ENCODE results near the gene TNS1. TPM values are rescaled to one million over a fixed set of nuclear protein-coding genes. Genes with fewer than 3 reads are reported as not detected.

The TNS1 gene
- total and polyA plus RNA-seq, 4 donors: 46.9 to 64.5 (median 58.1) TPM

DNA sequence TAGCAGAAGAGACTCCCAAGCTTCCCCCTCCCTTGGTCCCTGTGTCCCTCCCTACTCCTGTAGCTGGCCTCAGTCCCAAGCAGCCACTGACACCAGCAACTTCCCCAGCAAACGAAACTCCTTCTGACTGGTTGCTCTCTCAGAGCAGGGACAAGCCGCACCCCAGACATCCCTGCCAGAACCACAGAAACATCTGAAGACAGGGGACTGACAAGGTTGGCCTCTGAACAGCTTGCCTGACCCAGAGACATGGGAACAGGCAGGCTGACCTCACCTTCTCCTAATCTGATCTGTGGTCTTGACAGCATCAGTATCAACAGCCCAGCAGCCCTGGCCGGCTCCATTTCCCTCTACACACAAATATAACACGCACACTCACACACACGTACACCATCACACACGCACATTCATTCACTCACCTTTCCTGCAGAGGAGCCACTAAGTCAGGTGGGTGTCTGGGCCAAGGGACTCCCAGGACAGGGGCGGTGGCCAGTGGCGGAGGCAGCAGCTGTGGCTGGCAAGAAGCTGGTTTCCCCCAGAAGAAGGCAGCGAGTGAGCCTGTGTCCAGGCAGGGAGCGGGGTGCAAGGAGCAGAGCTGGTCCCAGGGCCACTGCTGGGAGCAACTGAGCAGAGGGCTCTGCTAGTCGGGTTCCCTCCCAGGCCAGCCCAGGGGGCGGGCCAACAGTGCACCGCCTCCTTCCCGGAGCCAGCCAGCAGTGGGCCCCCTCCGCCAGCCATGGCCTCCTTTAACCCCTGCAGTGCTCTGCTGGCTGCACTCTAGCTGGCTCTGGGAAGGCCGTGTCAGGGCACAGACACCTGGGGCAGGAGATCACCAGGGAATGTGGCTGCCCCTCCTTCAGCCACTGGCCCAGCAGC, 59.1 kb downstream of the TNS1 start:
- Histone ChIP-seq H3K4me3 (ENCODE audit: low read depth, low read length) (peak overlapping the region; percentile 58), H3K27me3 (ENCODE audit: control insufficient read depth, insufficient read depth, low read length) (no peaks in the 10 kb centered on the region), H3K36me3 (ENCODE audit: control insufficient read depth, insufficient read depth, low read length) (peaks cover 22% of the 10 kb centered on the region), H3K9me3 (ENCODE audit: control insufficient read depth, insufficient read depth, low read length) (no peaks in the 10 kb centered on the region), H3K27ac (ENCODE audit: low read depth, low read length) (peak overlapping the region; percentile 74), H3K4me1 (ENCODE audit: control insufficient read depth, insufficient read depth, low read length) (peaks cover 89% of the 10 kb centered on the region)
- 29% methylated on average over 16 of the region's 16 CpGs for WGBS (ENCODE audit: insufficient coverage)
- peak in 4 of 6 donors; percentile 39 to 85 (median 61) for DNase-seq (ENCODE audit: low read depth in 4 of 6, low spot score in 6 of 6)

DNA sequence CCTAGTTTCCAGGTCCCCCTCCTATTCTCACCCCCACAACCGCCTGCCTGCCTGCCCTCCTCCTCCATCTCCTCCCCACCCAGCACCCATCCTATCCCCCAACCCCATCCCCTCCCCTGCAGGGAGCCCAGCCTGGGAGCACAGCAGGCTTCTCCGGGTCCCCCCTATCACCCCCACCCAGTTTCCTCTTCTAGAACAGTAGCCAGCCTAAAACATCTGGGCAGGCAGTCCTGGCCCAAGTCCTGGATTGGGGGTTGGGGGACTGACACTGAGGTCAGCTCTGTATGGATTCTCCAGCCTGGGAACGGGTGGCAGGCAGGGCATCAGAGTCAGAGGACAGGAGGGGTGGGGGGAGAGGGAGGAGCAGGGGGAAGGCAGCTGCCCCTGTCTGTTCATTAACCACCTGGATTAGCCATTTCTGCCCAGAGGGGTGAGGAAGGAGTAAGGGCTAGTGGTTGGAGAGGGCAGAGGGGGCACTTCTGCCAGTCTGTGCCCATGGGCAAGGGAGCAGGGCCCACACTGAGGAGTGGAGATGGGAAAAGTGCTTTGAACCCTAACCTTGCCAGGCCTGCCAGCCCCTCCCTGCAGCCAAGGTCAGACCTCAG, 60.0 kb downstream of the TNS1 start:
- 29% methylated on average over 2 of the region's 3 CpGs for WGBS (ENCODE audit: insufficient coverage)
- Histone ChIP-seq H3K4me3 (ENCODE audit: low read depth, low read length) (peak overlapping the region; percentile 58), H3K9me3 (ENCODE audit: control insufficient read depth, insufficient read depth, low read length) (no peaks in the 10 kb centered on the region), H3K27ac (ENCODE audit: low read depth, low read length) (peak overlapping the region; percentile 74), H3K27me3 (ENCODE audit: control insufficient read depth, insufficient read depth, low read length) (no peaks in the 10 kb centered on the region), H3K36me3 (ENCODE audit: control insufficient read depth, insufficient read depth, low read length) (peaks cover 22% of the 10 kb centered on the region), H3K4me1 (ENCODE audit: control insufficient read depth, insufficient read depth, low read length) (peaks cover 89% of the 10 kb centered on the region)
- no peak for DNase-seq (ENCODE audit: low read depth in 4 of 6, low spot score in 6 of 6)

DNA sequence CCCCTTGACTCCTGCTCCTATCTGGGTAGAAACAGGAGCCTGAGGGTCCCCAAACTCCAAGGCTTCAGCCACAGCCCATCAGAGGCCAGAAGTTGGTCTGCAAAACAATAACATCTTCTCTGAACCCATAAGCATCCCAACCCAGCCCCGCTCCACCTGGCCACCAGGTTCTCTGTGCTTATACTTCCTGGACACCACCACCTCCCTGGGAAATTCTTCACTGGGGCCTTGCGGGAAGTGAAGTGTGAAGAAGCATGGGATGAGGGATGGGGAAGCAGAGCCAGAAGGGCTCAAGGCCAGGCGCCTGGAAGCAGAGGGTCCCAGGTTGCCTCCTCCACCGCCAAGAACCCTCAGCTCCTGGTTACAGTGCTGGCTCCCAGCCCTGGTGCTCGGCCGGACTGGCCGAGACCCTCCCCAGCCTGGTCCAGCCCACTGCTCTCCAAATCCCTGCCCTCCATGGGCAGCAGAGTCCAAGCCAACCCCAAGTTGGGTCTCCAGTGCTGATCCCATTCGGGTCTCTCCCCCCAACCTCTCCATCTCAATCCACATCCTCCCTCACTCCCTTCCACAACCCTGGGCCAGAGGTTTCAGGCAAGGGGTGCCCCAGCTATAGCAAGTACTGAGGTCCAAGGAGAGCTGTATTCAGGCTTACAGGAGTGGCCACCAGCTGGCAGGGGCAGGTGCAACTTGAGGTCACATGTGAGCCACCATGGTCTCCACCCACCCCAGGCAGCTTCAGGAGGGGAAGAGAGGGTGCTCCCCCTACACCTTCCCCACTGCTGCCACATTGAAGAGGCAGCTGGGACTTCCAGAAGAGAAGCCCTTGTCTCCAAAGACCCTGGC, 60.7 kb downstream of the TNS1 start:
- WGBS (ENCODE audit: insufficient coverage): 65% methylated on average over 7 of the region's 8 CpGs

DNA sequence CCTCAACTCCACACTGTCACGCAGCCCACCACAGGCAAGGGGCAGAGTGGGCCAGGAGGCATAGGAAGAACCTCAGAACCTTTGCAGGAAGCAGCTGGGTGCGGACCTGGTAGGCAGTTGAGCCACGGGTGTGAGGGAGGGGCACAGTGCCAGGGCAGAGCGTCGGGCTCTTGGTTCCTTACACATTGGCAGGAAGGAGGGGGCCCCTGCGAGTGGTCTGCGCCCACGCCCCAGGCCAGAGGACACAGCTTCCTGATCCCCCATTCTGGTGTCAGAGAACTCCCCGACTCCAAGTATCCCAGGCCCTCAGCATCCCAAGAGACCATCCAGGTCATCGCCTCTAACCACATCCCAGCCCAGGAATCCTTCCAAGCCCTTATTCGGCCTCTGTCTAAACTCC, 61.5 kb downstream of the TNS1 start:
- H3K36me3 ChIP-seq (ENCODE audit: control insufficient read depth, insufficient read depth, low read length): peaks cover 27% of the 10 kb centered on the region
- H3K4me3 ChIP-seq (ENCODE audit: low read depth, low read length): peak overlapping the region; percentile 58
- 80% methylated on average over 10 of the region's 11 CpGs for WGBS (ENCODE audit: insufficient coverage)
- no peak overlapping the region for H3K27ac ChIP-seq (ENCODE audit: low read depth, low read length)
- no peaks in the 10 kb centered on the region for H3K9me3 ChIP-seq (ENCODE audit: control insufficient read depth, insufficient read depth, low read length)
- H3K4me1 ChIP-seq (ENCODE audit: control insufficient read depth, insufficient read depth, low read length): peaks cover 87% of the 10 kb centered on the region
- H3K27me3 ChIP-seq (ENCODE audit: control insufficient read depth, insufficient read depth, low read length): no peaks in the 10 kb centered on the region
- DNase-seq (ENCODE audit: low read depth in 4 of 6, low spot score in 6 of 6): no peak

More for the DNA sequence above, 60.7 kb downstream of the TNS1 start:
- no peak for DNase-seq (ENCODE audit: low read depth in 4 of 6, low spot score in 6 of 6)
- Histone ChIP-seq H3K9me3 (ENCODE audit: control insufficient read depth, insufficient read depth, low read length) (no peaks in the 10 kb centered on the region), H3K27ac (ENCODE audit: low read depth, low read length) (no peak overlapping the region), H3K4me1 (ENCODE audit: control insufficient read depth, insufficient read depth, low read length) (peaks cover 89% of the 10 kb centered on the region), H3K27me3 (ENCODE audit: control insufficient read depth, insufficient read depth, low read length) (no peaks in the 10 kb centered on the region), H3K36me3 (ENCODE audit: control insufficient read depth, insufficient read depth, low read length) (peaks cover 26% of the 10 kb centered on the region), H3K4me3 (ENCODE audit: low read depth, low read length) (peak overlapping the region; percentile 58)

DNA sequence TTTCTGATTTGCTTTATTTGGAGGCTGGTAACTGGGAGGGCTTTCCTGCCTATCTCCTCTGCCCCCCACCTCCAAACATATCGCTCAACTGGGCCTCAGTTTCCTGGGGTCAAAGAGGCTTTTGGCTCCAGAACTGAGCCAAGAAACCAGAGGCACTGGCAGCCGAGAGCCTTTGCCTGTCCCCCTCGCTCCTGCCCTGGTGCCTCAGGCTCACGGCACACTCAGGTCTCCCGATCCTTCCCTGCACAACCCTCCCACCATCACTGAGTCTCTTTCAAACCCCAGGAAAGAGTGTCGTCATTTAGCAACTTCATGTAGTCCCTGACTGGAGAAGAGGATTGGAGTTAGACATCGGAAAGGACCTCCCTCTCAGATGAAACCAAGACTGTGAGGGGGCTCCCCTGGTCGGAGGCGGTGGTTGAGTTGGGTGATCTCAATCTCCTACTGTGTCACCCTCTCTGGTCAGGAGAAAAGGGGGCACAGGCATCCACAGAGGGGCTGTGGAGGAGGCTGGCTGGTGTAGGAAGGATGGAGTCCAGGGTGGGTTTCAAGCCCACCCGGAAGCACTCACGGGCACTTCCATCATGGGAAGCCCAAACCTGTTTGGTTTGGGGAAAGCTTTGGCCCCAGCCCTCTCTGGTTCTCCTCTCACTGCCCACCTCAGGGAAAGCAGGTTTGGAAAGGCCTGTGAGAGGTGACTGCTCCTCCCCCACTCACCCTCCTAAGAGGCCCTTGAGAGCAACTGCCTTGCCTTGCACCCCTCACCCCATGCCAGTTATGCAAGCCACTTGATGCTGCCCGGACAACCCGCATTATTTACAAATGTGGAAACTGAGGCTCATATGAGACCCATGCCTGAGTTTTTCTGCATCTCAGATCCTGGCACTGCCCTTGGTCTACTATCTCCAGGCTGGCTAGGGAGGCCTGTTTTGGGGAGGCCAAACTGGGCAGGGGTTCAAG, 62.3 kb downstream of the TNS1 start:
- H3K4me1 ChIP-seq (ENCODE audit: control insufficient read depth, insufficient read depth, low read length): peaks cover 87% of the 10 kb centered on the region
- DNase-seq (ENCODE audit: low read depth in 4 of 6, low spot score in 6 of 6): no peak
- 84% methylated on average over 7 of the region's 13 CpGs for WGBS (ENCODE audit: insufficient coverage)
- no peaks in the 10 kb centered on the region for H3K9me3 ChIP-seq (ENCODE audit: control insufficient read depth, insufficient read depth, low read length)
- H3K4me3 ChIP-seq (ENCODE audit: low read depth, low read length): peak overlapping the region; percentile 26
- H3K27ac ChIP-seq (ENCODE audit: low read depth, low read length): no peak overlapping the region
- no peaks in the 10 kb centered on the region for H3K27me3 ChIP-seq (ENCODE audit: control insufficient read depth, insufficient read depth, low read length)
- H3K36me3 ChIP-seq (ENCODE audit: control insufficient read depth, insufficient read depth, low read length): peaks cover 27% of the 10 kb centered on the region

DNA sequence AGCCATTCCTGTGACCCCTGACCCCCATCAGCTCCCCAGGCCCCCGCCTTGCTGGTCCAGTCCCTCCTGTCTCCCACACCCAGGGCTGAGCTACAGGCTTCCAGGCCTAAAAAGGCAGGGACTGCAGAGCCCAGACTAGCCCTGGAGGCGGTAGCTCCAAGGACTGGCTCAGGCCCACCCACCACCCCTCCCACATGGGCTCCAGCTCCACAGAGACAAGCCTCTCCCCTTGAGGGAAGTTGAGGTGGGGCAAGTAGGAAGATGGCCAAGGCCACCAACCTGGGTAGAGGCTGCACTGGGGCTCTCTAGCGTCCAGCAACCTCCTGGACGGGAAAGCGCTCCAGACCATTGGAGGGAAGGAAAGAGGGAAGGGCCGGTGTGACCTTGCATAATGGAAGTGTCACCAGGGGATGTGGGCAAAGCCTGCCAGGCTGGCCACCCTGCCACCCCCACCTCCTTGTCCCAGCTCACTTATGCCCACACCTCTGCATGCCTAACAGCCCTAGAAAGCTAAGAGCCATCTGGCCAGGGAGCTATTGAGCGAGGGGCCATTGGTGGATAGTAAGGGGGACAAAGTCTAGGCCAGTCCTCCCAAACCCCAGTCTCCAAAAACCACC, 63.1 kb downstream of the TNS1 start:
- H3K4me1 ChIP-seq (ENCODE audit: control insufficient read depth, insufficient read depth, low read length): peaks cover 90% of the 10 kb centered on the region
- H3K27ac ChIP-seq (ENCODE audit: low read depth, low read length): no peak overlapping the region
- H3K27me3 ChIP-seq (ENCODE audit: control insufficient read depth, insufficient read depth, low read length): no peaks in the 10 kb centered on the region
- DNase-seq (ENCODE audit: low read depth in 4 of 6, low spot score in 6 of 6): no peak
- no peak overlapping the region for H3K4me3 ChIP-seq (ENCODE audit: low read depth, low read length)
- H3K9me3 ChIP-seq (ENCODE audit: control insufficient read depth, insufficient read depth, low read length): no peaks in the 10 kb centered on the region
- peaks cover 30% of the 10 kb centered on the region for H3K36me3 ChIP-seq (ENCODE audit: control insufficient read depth, insufficient read depth, low read length)
- WGBS (ENCODE audit: insufficient coverage): 94% methylated on average over 2 of the region's 7 CpGs

DNA sequence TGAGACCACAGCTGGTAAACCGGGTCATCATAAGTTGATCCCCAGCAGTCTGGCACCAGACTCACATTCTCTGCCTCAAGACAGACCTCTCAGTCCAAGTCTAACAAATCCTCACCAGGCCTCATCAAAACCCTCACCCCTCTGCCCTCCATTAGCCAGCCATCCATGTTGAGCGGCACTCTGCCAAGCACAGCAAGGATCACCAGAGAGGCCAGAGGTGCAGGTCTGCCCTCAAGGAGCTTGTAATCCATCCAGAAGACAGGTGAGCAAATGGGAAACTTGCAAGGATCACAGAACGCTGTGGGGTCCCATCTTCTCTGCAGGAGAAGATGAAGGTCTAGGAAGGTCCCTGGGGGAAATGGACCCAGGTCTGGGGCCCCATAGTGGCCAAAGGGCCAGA, 63.6 kb downstream of the TNS1 start:
- WGBS (ENCODE audit: insufficient coverage): 87% methylated on average over 3 of the region's 3 CpGs
- H3K9me3 ChIP-seq (ENCODE audit: control insufficient read depth, insufficient read depth, low read length): no peaks in the 10 kb centered on the region
- no peak for DNase-seq (ENCODE audit: low read depth in 4 of 6, low spot score in 6 of 6)
- H3K27me3 ChIP-seq (ENCODE audit: control insufficient read depth, insufficient read depth, low read length): no peaks in the 10 kb centered on the region
- H3K27ac ChIP-seq (ENCODE audit: low read depth, low read length): no peak overlapping the region
- peaks cover 30% of the 10 kb centered on the region for H3K36me3 ChIP-seq (ENCODE audit: control insufficient read depth, insufficient read depth, low read length)
- H3K4me1 ChIP-seq (ENCODE audit: control insufficient read depth, insufficient read depth, low read length): peaks cover 93% of the 10 kb centered on the region
- no peak overlapping the region for H3K4me3 ChIP-seq (ENCODE audit: low read depth, low read length)

DNA sequence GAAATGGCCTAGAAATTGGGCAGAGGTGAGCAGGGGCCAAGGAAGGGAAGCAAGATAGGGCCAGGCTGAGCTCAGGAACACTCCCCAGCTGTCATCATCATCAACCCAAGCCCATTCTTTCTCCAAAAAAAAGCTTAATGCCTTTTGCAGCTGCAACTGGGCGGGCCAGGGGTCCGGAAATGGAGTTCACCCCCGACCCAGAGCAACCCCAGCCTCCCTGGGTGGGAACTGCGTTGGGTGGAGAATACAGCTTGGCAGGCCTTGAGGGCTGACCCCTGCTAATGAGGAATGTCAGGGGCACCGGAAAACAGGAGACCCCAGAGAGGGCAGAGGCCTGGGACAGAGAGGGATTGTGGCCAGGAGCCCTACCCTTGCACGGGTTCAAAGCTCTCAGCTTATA, 64.8 kb downstream of the TNS1 start:
- peaks cover 23% of the 10 kb centered on the region for H3K36me3 ChIP-seq (ENCODE audit: control insufficient read depth, insufficient read depth, low read length)
- no CpG with 5 or more reads among the region's 6 CpGs for WGBS (ENCODE audit: insufficient coverage)
- no peak overlapping the region for H3K4me3 ChIP-seq (ENCODE audit: low read depth, low read length)
- no peak for DNase-seq (ENCODE audit: low read depth in 4 of 6, low spot score in 6 of 6)
- peak overlapping the region; percentile 51 for H3K27ac ChIP-seq (ENCODE audit: low read depth, low read length)
- H3K27me3 ChIP-seq (ENCODE audit: control insufficient read depth, insufficient read depth, low read length): no peaks in the 10 kb centered on the region
- no peaks in the 10 kb centered on the region for H3K9me3 ChIP-seq (ENCODE audit: control insufficient read depth, insufficient read depth, low read length)
- peaks cover 93% of the 10 kb centered on the region for H3K4me1 ChIP-seq (ENCODE audit: control insufficient read depth, insufficient read depth, low read length)

All from spinal cord (tissue), 10 donors.